ENCODE measurements around the gene JMJD4. TPM values are rescaled to one million over a fixed set of nuclear protein-coding genes. Genes with fewer than 3 reads are reported as not detected.

The JMJD4 gene
- total RNA-seq, 2 experiments from 2014 or later: 7.4 to 9.5 TPM

Other genes starting within 250 kb of the JMJD4 start
- gene ZNF678, start 171.7 kb downstream of the JMJD4 start, total RNA-seq: 1 to 10 TPM; 2.9 to 3.2 TPM
- 10 to 100 TPM; 11.0 to 13.8 TPM for gene SNAP47, start 133 bp upstream of the JMJD4 start, total RNA-seq
- not detected for gene PRSS38, start 80.4 kb upstream of the JMJD4 start, total RNA-seq
- not detected for gene WNT9A, start 212.6 kb upstream of the JMJD4 start, total RNA-seq

Measured in CD8-positive, alpha-beta T cell (primary cell).